Measurements from ENCODE around the gene SEMA3G. TPM values are rescaled to one million over a fixed set of nuclear protein-coding genes. Genes with fewer than 3 reads are reported as not detected.
A peak's percentile ranks its signal among the peaks of the same experiment; 100 is the strongest.

Gene SEMA3G
- total and polyA plus RNA-seq, 4 donors: 5.1 to 30.8 (median 14.9) TPM

GRCh38 chr3:52408466-52408865, 36.4 kb downstream of the SEMA3G start:
- Histone ChIP-seq H3K4me3 (no peak overlapping the region), H3K9me3 (ENCODE audit: control insufficient read depth in 4 of 4, insufficient read depth in 3 of 4, low read length in 3 of 4) (no peaks in the 10 kb centered on the region), H3K9ac (ENCODE audit: insufficient read depth in 1 of 2, low read length in 2 of 2) (no peak overlapping the region), H3K36me3 (ENCODE audit: control insufficient read depth in 4 of 4, insufficient read depth in 4 of 4, low read length in 4 of 4) (peaks cover 11 to 45% (median 37%) of the 10 kb centered on the region in 4 donors), H3K27ac (ENCODE audit: low read depth in 1 of 2, low read length in 1 of 2) (peak overlapping the region in 1 of 2 donors; percentile 28), H3K27me3 (ENCODE audit: control insufficient read depth in 3 of 3, insufficient read depth in 3 of 3, low read length in 2 of 3) (no peaks in the 10 kb centered on the region), H3K4me1 (ENCODE audit: control insufficient read depth in 5 of 5, insufficient read depth in 5 of 5, low read length in 5 of 5) (peaks cover 7 to 31% (median 13%) of the 10 kb centered on the region in 5 donors)
- no peak for ATAC-seq (ENCODE audit: insufficient read depth, low FRiP score)
- TF ChIP-seq, protein P1, sequence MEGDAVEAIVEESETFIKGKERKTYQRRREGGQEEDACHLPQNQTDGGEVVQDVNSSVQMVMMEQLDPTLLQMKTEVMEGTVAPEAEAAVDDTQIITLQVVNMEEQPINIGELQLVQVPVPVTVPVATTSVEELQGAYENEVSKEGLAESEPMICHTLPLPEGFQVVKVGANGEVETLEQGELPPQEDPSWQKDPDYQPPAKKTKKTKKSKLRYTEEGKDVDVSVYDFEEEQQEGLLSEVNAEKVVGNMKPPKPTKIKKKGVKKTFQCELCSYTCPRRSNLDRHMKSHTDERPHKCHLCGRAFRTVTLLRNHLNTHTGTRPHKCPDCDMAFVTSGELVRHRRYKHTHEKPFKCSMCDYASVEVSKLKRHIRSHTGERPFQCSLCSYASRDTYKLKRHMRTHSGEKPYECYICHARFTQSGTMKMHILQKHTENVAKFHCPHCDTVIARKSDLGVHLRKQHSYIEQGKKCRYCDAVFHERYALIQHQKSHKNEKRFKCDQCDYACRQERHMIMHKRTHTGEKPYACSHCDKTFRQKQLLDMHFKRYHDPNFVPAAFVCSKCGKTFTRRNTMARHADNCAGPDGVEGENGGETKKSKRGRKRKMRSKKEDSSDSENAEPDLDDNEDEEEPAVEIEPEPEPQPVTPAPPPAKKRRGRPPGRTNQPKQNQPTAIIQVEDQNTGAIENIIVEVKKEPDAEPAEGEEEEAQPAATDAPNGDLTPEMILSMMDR (IDR thresholded peaks at IDR 0.05; ENCODE audit: control extremely low read depth, extremely low read depth): no peak
- DNase-seq: no peak
- WGBS, 2 donors: 91 to 98% methylated on average over 8 of the region's 8 CpGs

DNA sequence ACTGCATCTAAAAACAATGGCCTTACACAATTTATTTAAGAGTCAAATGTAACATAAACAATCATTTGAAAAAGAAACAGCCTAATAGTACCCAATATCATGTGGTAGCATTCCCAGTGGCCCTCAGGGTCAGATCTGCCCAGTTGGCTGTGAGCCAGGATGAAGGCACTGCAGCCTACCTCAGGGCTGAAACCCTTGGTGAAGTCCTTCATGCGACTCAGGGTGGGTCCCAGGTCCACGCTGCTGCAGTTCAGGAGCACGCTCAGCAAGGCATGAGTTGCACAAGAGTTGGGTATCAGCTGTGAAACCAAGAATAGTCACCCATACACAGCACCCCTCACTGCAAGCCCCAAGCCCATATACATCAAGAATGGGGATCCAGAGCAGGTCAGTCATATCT, 37.1 kb downstream of the SEMA3G start:
- Histone ChIP-seq H3K27ac (ENCODE audit: low read depth in 1 of 2, low read length in 1 of 2) (no peak overlapping the region), H3K9me3 (ENCODE audit: control insufficient read depth in 4 of 4, insufficient read depth in 3 of 4, low read length in 3 of 4) (no peaks in the 10 kb centered on the region), H3K9ac (ENCODE audit: insufficient read depth in 1 of 2, low read length in 2 of 2) (no peak overlapping the region), H3K27me3 (ENCODE audit: control insufficient read depth in 3 of 3, insufficient read depth in 3 of 3, low read length in 2 of 3) (no peaks in the 10 kb centered on the region), H3K36me3 (ENCODE audit: control insufficient read depth in 4 of 4, insufficient read depth in 4 of 4, low read length in 4 of 4) (peaks cover 11 to 52% (median 42%) of the 10 kb centered on the region in 4 donors), H3K4me3 (no peak overlapping the region), H3K4me1 (ENCODE audit: control insufficient read depth in 5 of 5, insufficient read depth in 5 of 5, low read length in 5 of 5) (peaks cover 7 to 31% (median 13%) of the 10 kb centered on the region in 5 donors)
- TF ChIP-seq, protein P1 (IDR thresholded peaks at IDR 0.05; ENCODE audit: control extremely low read depth, extremely low read depth): no peak
- DNase-seq: no peak
- 92 to 96% methylated on average over 3 of the region's 3 CpGs for WGBS, 2 donors
- ATAC-seq (ENCODE audit: insufficient read depth, low FRiP score): no peak

GRCh38 chr3:52406791-52407510, 38.0 kb downstream of the SEMA3G start:
- TF ChIP-seq, protein P1 (IDR thresholded peaks at IDR 0.05; ENCODE audit: control extremely low read depth, extremely low read depth): no peak
- H3K36me3 ChIP-seq (ENCODE audit: control insufficient read depth in 4 of 4, insufficient read depth in 4 of 4, low read length in 4 of 4): peaks cover 18 to 60% (median 46%) of the 10 kb centered on the region in 4 donors

More at GRCh38 chr3:52406791-52407510, 38.0 kb downstream of the SEMA3G start:
- Histone ChIP-seq H3K27me3 (ENCODE audit: control insufficient read depth in 3 of 3, insufficient read depth in 3 of 3, low read length in 2 of 3) (no peaks in the 10 kb centered on the region), H3K9me3 (ENCODE audit: control insufficient read depth in 4 of 4, insufficient read depth in 3 of 4, low read length in 3 of 4) (no peaks in the 10 kb centered on the region), H3K9ac (ENCODE audit: insufficient read depth in 1 of 2, low read length in 2 of 2) (no peak overlapping the region), H3K27ac (ENCODE audit: low read depth in 1 of 2, low read length in 1 of 2) (no peak overlapping the region), H3K4me1 (ENCODE audit: control insufficient read depth in 5 of 5, insufficient read depth in 5 of 5, low read length in 5 of 5) (peaks cover 4 to 25% (median 12%) of the 10 kb centered on the region in 5 donors), H3K4me3 (no peak overlapping the region)
- DNase-seq: no peak
- WGBS, 2 donors: 96 to 99% methylated on average over 20 of the region's 20 CpGs
- no peak for ATAC-seq (ENCODE audit: insufficient read depth, low FRiP score)
